Hematopoietic multipotent progenitor cell treated with erythropoietin and hydrocortisone succinate and interleukin-3 and kit ligand, for 6 days (in vitro differentiated cells): ENCODE measurements around the gene TOPAZ1.
A peak's percentile ranks its signal among the peaks of the same experiment; 100 is the strongest.

ENCODE experiments used
- DNase-seq: peaks from one replicate; pipeline ENCODE4 v3.0.0-alpha.2; 2015

The TOPAZ1 gene

GRCh38 chr3:44252332-44252959 lies 10.8 kb downstream of the TOPAZ1 start:
- DNase-seq = no peak

- no peak for DNase-seq
Observed at GRCh38 chr3:44259404-44259803, 17.7 kb downstream of the TOPAZ1 start.

- no peak for DNase-seq
Observed at GRCh38 chr3:44264146-44264545, 22.5 kb downstream of the TOPAZ1 start.

- DNase-seq = no peak
Observed at GRCh38 chr3:44265815-44266214, 24.1 kb downstream of the TOPAZ1 start.

GRCh38 chr3:44272191-44272590 lies 30.5 kb downstream of the TOPAZ1 start:
- no peak for DNase-seq

- DNase-seq = no peak
Observed at GRCh38 chr3:44277925-44278324, 36.2 kb downstream of the TOPAZ1 start.

GRCh38 chr3:44280077-44280476 lies 38.4 kb downstream of the TOPAZ1 start:
- no peak for DNase-seq

- DNase-seq = no peak
Observed at GRCh38 chr3:44280631-44281030, 38.9 kb downstream of the TOPAZ1 start.

- no peak for DNase-seq
Observed at GRCh38 chr3:44284949-44285348, 43.3 kb downstream of the TOPAZ1 start.

GRCh38 chr3:44289882-44290462 lies 48.3 kb downstream of the TOPAZ1 start:
- peak; percentile 8 for DNase-seq

GRCh38 chr3:44292276-44292675 lies 50.6 kb downstream of the TOPAZ1 start:
- no peak for DNase-seq

GRCh38 chr3:44292947-44293346 lies 51.3 kb downstream of the TOPAZ1 start:
- DNase-seq = no peak

- DNase-seq = no peak
Observed at GRCh38 chr3:44297255-44297654, 55.6 kb downstream of the TOPAZ1 start.

- no peak for DNase-seq
Observed at GRCh38 chr3:44301746-44302145, 60.1 kb downstream of the TOPAZ1 start.

GRCh38 chr3:44309500-44309899 lies 67.8 kb downstream of the TOPAZ1 start:
- no peak for DNase-seq

GRCh38 chr3:44318891-44319311 lies 77.2 kb downstream of the TOPAZ1 start:
- peak; percentile 51 for DNase-seq

GRCh38 chr3:44321335-44321734 lies 79.6 kb downstream of the TOPAZ1 start:
- DNase-seq = no peak

GRCh38 chr3:44323341-44323955 lies 81.8 kb downstream of the TOPAZ1 start:
- peak; percentile 88 for DNase-seq

- no peak for DNase-seq
Observed at GRCh38 chr3:44324584-44324983, 82.9 kb downstream of the TOPAZ1 start.

GRCh38 chr3:44326019-44326418 lies 84.3 kb downstream of the TOPAZ1 start:
- DNase-seq = peak; percentile 9

GRCh38 chr3:44326515-44326914 lies 84.8 kb downstream of the TOPAZ1 start:
- no peak for DNase-seq

- no peak for DNase-seq
Observed at GRCh38 chr3:44329946-44330345, 88.3 kb downstream of the TOPAZ1 start.

GRCh38 chr3:44330444-44330843 lies 88.8 kb downstream of the TOPAZ1 start:
- DNase-seq = no peak

GRCh38 chr3:44334326-44334725 lies 92.6 kb downstream of the TOPAZ1 start:
- no peak for DNase-seq
